MM.1S (cell line): ENCODE measurements around the gene MANBA.

Experiments used
- EZH2 ChIP-seq: fragments of 300-600 bp; sonication (generic); optimal IDR thresholded peaks from 2 replicates; pipeline ENCODE3; 2017; ENCODE audit warnings: low read depth, mild to moderate bottlenecking, antibody characterized with exemption, low read length, mixed read lengths
- EZH2phosphoT487 ChIP-seq: fragments of 300-600 bp; sonication (generic); IDR thresholded peaks from 2 replicates; pipeline ENCODE4 v1.6.1; 2018; ENCODE audit warnings: antibody characterized with exemption, low read length
- TF ChIP-seq, protein P1 (sequence below): fragments of 300-600 bp; sonication (generic); IDR thresholded peaks from 2 replicates; pipeline ENCODE4 v1.5.1; 2016; ENCODE audit warnings: antibody characterized with exemption, low read length, mixed read lengths

DNA sequence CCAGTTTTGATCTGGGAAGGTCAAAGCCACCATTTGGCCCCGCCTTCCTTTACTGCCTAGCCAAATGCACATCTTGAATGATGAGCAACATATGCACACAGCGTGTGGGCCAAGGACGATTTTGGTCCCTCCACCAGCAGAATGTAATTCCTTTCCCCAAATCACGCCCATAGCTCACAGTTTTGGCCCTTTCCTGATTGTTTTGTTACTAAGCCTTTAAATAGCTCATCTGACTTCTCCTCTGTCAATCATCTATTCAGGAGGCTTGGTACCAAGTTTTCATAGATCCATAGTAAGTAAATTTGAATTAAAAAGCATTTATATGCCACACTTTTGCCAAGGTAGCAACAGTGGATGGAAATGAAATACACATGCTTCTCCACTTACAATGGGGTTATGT, 136.3 kb downstream of the MANBA start:
- TF ChIP-seq, protein P1, sequence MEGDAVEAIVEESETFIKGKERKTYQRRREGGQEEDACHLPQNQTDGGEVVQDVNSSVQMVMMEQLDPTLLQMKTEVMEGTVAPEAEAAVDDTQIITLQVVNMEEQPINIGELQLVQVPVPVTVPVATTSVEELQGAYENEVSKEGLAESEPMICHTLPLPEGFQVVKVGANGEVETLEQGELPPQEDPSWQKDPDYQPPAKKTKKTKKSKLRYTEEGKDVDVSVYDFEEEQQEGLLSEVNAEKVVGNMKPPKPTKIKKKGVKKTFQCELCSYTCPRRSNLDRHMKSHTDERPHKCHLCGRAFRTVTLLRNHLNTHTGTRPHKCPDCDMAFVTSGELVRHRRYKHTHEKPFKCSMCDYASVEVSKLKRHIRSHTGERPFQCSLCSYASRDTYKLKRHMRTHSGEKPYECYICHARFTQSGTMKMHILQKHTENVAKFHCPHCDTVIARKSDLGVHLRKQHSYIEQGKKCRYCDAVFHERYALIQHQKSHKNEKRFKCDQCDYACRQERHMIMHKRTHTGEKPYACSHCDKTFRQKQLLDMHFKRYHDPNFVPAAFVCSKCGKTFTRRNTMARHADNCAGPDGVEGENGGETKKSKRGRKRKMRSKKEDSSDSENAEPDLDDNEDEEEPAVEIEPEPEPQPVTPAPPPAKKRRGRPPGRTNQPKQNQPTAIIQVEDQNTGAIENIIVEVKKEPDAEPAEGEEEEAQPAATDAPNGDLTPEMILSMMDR, result no peak
- TF ChIP-seq EZH2phosphoT487 (no peak), EZH2 (no peak)
